AG04449 (cell line): ENCODE data around the gene DUSP2.

Experiments used
- CTCF ChIA-PET: fragments of 350-600 bp; formaldehyde crosslinking; extraction: SDS; loops from one replicate; lab custom pipeline; 2021; ENCODE audit warnings: antibody characterized with exemption; lab: Yijun Ruan, JAX
- POLR2A ChIA-PET: fragments of 400-600, 350-600 bp; formaldehyde crosslinking; extraction: SDS; loops from one replicate; lab custom pipeline; 2020; ENCODE audit warnings: antibody characterized with exemption, inconsistent platforms; lab: Yijun Ruan, JAX
- DNase-seq: peaks from one replicate; pipeline ENCODE4 v3.0.0-alpha.2; 2010; ENCODE audit warnings: low read depth, low spot score
- H3K4me3 ChIP-seq: 2 replicates; pipeline ENCODE4 v1.5.1; 2011; ENCODE audit warnings: low read depth, mild to moderate bottlenecking, control low read depth, low read length
- TF ChIP-seq, protein P1 (sequence below): IDR thresholded peaks from one replicate; pipeline ENCODE4 v1.5.1; 2011; ENCODE audit warnings: mild to moderate bottlenecking, moderate library complexity, low read length, control low read depth, inconsistent platforms; ENCODE audit not compliant: insufficient read depth; ENCODE audit errors: missing control alignments

The DUSP2 gene

DNA sequence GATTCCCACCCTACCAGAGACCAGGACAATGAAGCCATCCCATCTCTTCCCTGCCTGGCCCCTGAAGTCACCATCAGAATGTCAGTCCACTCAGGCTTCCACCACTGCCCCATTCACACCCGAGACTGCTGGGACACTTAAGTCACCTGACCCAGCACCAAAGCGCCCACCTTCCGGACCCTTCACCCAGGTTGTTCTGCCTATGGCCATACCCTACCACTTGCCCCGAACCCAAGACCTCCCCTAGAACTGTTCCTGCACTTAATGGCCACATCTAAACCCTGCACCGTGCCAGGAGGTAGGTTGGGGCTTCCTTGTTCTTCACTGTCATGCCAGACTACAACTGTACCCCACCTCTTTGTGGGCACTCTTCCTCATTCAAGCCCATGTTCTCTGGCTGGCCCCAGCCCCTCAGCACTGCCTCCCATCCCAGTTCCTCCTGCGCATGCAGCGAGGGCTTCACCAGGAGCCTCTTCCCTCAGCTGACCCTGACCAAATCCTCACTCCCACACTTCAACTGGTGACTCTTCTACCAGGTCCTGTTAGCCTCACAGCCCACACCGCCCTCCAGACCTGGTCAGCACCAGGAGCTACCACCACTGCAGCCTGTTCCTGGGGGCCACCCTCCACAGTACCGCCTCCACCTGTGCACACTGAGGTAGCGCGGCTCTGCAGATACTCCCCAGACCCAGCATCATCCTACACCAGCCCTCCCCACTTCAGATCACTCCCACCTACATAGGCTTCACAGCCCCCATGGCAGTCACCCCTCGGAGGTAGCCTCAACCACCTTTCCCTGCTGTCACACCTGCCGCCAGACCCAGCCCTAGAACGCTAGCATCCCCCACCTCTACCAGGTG, 20.6 kb downstream of the DUSP2 start:
- TF ChIP-seq, protein P1, sequence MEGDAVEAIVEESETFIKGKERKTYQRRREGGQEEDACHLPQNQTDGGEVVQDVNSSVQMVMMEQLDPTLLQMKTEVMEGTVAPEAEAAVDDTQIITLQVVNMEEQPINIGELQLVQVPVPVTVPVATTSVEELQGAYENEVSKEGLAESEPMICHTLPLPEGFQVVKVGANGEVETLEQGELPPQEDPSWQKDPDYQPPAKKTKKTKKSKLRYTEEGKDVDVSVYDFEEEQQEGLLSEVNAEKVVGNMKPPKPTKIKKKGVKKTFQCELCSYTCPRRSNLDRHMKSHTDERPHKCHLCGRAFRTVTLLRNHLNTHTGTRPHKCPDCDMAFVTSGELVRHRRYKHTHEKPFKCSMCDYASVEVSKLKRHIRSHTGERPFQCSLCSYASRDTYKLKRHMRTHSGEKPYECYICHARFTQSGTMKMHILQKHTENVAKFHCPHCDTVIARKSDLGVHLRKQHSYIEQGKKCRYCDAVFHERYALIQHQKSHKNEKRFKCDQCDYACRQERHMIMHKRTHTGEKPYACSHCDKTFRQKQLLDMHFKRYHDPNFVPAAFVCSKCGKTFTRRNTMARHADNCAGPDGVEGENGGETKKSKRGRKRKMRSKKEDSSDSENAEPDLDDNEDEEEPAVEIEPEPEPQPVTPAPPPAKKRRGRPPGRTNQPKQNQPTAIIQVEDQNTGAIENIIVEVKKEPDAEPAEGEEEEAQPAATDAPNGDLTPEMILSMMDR, result no peak
- no peak overlapping the region for H3K4me3 ChIP-seq
- no peak for DNase-seq
- CTCF ChIA-PET, result no interaction called here
- POLR2A ChIA-PET, result no interaction called here

- no peak overlapping the region for H3K4me3 ChIP-seq
- ChIA-PET POLR2A (no interaction called here), CTCF (interaction anchor here (0.8 to 1.2 kb wide), 3 partner anchors 9 to 50 kb away, joined by 3 to 4 read pairs (median 3); no protein-coding TSS in a partner anchor)
- TF ChIP-seq, protein P1, result no peak
- no peak for DNase-seq
These were observed 21.3 kb downstream of the DUSP2 start for GRCh38 chr2:96123936-96124335.

DNA sequence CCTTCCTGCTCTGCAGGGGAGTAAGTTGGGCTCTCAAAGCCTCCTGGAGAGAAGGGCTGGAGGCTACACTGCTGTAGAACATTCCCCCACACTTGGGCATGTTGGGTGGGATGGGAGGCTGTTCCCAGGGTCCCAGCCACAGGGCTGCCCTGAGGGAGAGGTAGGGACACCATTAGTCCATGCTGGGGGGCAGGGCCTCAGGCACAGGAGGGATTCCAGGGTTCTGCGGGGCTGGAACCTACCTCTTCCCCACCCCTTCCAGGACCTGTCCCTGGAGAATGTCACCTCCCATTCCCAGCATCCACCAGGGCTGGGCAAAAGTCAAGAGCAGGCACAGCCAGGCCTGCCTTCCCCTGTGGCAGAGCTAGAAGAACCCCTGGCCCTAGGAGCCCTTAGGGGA, 21.9 kb downstream of the DUSP2 start:
- H3K4me3 ChIP-seq, result no peak overlapping the region
- CTCF ChIA-PET, result interaction anchor here (0.8 to 1.2 kb wide), 3 partner anchors 9 to 51 kb away, joined by 3 to 4 read pairs (median 3); no protein-coding TSS in a partner anchor
- DNase-seq, result no peak
- POLR2A ChIA-PET, result no interaction called here
- TF ChIP-seq, protein P1, result no peak

DNA sequence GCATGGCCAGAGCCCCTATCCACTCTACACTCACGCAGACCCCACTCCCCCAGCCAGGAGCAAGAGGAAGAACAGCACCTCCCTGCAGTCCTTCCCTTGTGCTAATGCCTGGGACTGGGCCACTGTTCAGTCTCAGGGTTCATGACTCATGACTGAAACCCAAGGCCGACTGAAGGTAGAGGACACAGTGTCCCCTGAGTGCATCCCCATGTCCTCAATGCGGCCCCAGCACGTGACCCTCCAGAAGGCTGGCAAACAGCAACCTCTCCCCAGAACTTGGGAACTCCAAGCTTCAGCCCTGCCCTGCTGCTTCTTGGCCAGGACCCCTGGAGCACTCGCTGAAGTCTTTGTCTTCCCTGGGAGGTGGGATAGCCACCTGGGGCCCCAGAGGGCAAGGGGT, 22.8 kb downstream of the DUSP2 start:
- DNase-seq, result no peak
- TF ChIP-seq, protein P1, result no peak
- POLR2A ChIA-PET, result no interaction called here
- no peak overlapping the region for H3K4me3 ChIP-seq
- CTCF ChIA-PET, result no interaction called here

GRCh38 chr2:96121414-96121813, 23.8 kb downstream of the DUSP2 start:
- POLR2A ChIA-PET, result no interaction called here
- TF ChIP-seq, protein P1, result no peak
- DNase-seq, result no peak
- CTCF ChIA-PET, result no interaction called here
- H3K4me3 ChIP-seq, result no peak overlapping the region

DNA sequence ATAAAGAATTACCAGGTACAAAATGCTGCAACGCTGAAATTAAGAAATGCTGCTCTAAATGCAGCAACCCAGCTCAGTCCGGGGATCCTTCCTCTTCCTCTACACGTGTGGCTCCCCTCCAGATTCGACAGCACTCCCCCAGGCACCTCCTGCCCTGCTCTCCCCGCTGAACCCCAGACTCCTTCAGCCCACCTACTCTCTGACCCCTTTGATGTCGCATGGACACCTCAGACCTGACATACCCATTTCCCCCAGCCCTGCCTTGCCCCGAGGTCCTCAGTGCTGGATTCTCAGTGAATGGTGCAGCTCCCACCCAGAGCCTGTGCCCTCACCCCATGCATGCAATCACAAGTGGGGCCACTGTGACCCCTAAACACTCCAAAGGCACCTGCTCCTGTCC, 24.2 kb downstream of the DUSP2 start:
- DNase-seq, result no peak
- TF ChIP-seq, protein P1, result no peak
- no peak overlapping the region for H3K4me3 ChIP-seq
- CTCF ChIA-PET, result no interaction called here
- POLR2A ChIA-PET, result interaction anchor here (0.6 kb wide), 1 partner anchor 21 kb away, joined by 6 read pairs; no protein-coding TSS in a partner anchor
